Upper lobe of right lung (tissue), 1 donor: Measurements from ENCODE around the gene FBLN5. TPM values are rescaled to one million over a fixed set of nuclear protein-coding genes. Genes with fewer than 3 reads are reported as not detected.

Experiments
- ATAC-seq: fragments of 200-7000 bp; cut with Tn5 transposase; one replicate; pipeline ENCODE4 v1.9.1; 2020; ENCODE audit warnings: mild to moderate bottlenecking, moderate library complexity
- DNase-seq: peaks from one replicate; pipeline ENCODE4 v3.0.0-alpha.2; 2020
- H3K27ac ChIP-seq: fragments of 200-600 bp; one replicate; pipeline ENCODE4 v1.8.0; 2022
- H3K27me3 ChIP-seq: fragments of 200-600 bp; one replicate; pipeline ENCODE4 v1.8.0; 2022; ENCODE audit warnings: mild to moderate bottlenecking
- H3K36me3 ChIP-seq: fragments of 200-600 bp; one replicate; pipeline ENCODE4 v1.8.0; 2022
- H3K4me1 ChIP-seq: fragments of 200-600 bp; one replicate; pipeline ENCODE4 v1.8.0; 2022
- H3K4me3 ChIP-seq: fragments of 200-600 bp; one replicate; pipeline ENCODE4 v1.8.0; 2022; ENCODE audit warnings: mild to moderate bottlenecking
- H3K9me3 ChIP-seq: fragments of 200-600 bp; one replicate; pipeline ENCODE4 v1.8.0; 2022
- intact Hi-C: fragments of 100-400 bp; cut with DNase I; formaldehyde crosslinking; loops from one replicate; pipeline ENCODE4 v1.11.0; 2022
- total RNA-seq: library from RNA; stranded (reverse); fragmentation: NEBNext Ultra II Directional; extraction: Animal tissue kit (Norgen Biotek cat#: 25700); gene quantifications from one replicate; pipeline ENCODE4 v1.2.1, GENCODE V29; 2021
- TF ChIP-seq, protein P1 (sequence below): fragments of 200-600 bp; IDR thresholded peaks from one replicate; pipeline ENCODE4 v1.8.0; 2022; ENCODE audit warnings: antibody characterized with exemption
- donor health status: DM: no; HTN: yes; CAD: no; lungs with severe emphysema.

The FBLN5 gene
- total RNA-seq, 1 donor from 2014 or later = 245 TPM

DNA sequence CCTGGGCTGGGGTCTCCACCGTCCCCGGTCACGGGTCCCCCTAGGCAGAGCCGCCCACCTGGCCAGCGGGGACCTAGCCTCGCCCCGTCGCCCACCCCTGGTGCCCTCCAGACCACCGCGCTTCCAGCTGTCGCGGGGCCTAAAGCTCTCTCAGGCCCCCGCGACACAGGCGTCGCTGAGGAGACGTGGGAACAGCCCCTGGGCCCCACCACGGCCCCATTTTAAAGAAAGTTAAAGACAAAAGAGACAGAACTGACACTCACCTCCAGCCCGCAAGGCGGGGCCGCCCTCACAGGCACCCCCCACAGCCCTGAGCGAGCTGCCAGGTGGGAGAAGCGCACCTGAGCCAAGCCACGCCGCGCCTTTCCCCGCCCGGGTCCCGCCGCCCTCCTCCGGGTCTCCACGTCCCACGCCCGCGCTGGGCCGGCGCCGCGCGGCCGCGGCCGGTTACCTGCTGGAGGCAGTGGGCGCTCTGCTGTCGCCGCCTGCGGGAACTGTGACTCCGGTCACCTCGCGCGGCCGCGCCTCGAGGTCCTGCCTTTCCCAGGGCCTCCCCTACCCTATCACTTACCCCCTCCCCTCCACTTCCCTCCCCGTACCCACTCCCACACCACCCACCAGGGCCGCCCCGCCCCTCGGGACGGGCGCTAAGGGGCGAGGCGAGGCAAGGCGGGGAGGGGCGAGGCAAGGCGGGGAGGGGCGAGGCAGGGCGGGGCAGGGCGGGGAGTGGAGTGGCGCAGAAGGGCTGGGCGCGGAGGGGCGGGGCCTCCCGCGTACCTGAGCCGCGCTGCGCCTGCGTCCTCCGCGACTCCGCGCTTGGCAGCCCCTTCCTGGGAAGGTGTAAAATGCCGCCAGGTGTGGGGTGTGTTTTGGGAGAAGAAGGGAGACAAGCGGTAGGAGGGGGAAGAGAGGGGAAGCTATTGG is 111.3 kb downstream of the FBLN5 start:
- DNase-seq = peak; percentile 96
- peak overlapping the region; percentile 87 for H3K27ac ChIP-seq

DNA sequence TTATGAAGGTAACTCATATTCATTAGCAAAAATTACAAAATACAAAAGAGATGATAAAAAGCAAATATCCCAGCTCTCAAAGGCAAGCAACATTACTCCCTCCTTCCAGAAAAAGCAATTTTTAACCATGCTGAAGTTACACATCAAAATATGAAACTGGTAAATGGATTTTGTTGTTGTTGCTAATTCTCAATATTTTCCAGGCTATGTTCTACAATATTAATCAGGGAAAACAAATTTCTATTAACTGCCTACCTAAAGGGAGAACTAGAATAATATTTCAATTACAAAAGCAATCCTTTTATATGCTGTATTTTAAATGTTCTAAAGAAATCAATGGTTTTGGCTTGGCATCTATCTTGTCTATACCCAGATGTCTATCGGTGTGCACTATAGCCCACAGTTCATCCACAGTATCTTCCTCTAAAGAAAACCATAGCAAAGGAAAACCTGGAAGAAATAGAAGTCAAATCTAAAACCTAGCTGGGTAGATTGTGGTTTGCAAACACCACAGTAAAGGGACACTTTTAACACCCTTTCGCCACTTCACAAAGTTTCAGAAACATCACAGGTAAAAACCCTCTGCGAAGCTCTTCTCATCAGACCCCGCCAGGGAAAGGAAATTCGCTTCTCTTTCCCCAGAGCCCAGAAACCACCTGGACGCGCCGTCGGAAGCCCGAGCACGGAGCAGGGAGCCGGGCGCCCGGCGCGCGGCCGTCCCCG is 112.1 kb downstream of the FBLN5 start:
- intact Hi-C loops = no loop called here
- peak overlapping the region; percentile 68 for H3K4me3 ChIP-seq

More for the DNA sequence above, 111.3 kb downstream of the FBLN5 start:
- peak; percentile 99 for ATAC-seq
- TF ChIP-seq, protein P1, sequence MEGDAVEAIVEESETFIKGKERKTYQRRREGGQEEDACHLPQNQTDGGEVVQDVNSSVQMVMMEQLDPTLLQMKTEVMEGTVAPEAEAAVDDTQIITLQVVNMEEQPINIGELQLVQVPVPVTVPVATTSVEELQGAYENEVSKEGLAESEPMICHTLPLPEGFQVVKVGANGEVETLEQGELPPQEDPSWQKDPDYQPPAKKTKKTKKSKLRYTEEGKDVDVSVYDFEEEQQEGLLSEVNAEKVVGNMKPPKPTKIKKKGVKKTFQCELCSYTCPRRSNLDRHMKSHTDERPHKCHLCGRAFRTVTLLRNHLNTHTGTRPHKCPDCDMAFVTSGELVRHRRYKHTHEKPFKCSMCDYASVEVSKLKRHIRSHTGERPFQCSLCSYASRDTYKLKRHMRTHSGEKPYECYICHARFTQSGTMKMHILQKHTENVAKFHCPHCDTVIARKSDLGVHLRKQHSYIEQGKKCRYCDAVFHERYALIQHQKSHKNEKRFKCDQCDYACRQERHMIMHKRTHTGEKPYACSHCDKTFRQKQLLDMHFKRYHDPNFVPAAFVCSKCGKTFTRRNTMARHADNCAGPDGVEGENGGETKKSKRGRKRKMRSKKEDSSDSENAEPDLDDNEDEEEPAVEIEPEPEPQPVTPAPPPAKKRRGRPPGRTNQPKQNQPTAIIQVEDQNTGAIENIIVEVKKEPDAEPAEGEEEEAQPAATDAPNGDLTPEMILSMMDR = no peak
- Histone ChIP-seq H3K9me3 (no peaks in the 10 kb centered on the region), H3K27me3 (no peaks in the 10 kb centered on the region), H3K4me1 (peaks cover 8% of the 10 kb centered on the region), H3K4me3 (peak overlapping the region; percentile 68), H3K36me3 (no peaks in the 10 kb centered on the region)
- intact Hi-C loops = no loop called here

DNA sequence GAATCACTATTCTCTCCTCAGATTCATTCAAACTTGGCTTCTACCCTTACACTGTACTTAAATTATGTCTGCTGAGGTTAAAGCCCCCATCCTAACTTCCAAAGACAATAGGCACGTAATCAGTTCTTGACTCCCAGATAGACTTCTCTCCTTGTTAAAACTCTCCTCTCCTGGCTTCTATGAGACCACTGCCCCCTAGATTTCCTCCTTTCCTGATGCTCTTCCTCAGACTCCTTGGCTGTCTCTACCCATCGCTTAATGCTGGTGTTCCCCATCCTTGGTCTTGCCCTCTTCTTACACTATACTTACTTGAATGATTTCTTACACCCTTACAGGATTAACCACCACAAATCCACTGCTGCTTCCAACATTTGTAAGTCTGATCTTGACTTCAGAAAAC is 112.9 kb downstream of the FBLN5 start:
- DNase-seq (no peak), ATAC-seq (no peak)
- TF ChIP-seq, protein P1 = no peak
- Histone ChIP-seq H3K9me3 (no peaks in the 10 kb centered on the region), H3K4me1 (peaks cover 20% of the 10 kb centered on the region), H3K27me3 (no peaks in the 10 kb centered on the region), H3K36me3 (no peaks in the 10 kb centered on the region), H3K4me3 (peak overlapping the region; percentile 68), H3K27ac (peak overlapping the region; percentile 87)
- intact Hi-C loops = no loop called here

More for the DNA sequence above, 112.1 kb downstream of the FBLN5 start:
- ATAC-seq (peak; percentile 4), DNase-seq (no peak)
- Histone ChIP-seq H3K9me3 (no peaks in the 10 kb centered on the region), H3K4me1 (peaks cover 13% of the 10 kb centered on the region), H3K27ac (peak overlapping the region; percentile 87), H3K27me3 (no peaks in the 10 kb centered on the region), H3K36me3 (no peaks in the 10 kb centered on the region)
- TF ChIP-seq, protein P1 = no peak

DNA sequence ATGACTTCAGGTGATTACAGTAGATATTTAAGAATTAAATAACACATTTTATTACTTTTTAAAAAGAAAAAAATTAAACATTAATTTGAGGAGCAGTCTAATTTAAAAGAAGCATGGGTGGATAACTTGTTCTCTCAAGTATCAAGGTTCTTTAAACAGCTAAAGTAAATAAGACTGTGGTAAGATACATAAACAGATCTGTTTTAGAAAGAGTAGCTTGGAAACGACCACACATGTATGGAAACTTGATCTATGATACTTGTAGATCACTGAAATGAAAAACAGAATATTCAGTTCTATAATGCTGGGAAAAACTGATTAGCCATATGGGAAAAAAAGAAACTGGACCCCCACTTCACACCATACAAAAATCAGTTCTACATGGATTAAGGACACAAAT is 116.2 kb downstream of the FBLN5 start:
- Histone ChIP-seq H3K36me3 (no peaks in the 10 kb centered on the region), H3K27me3 (no peaks in the 10 kb centered on the region), H3K4me1 (peaks cover 12% of the 10 kb centered on the region), H3K27ac (peak overlapping the region; percentile 39), H3K9me3 (no peaks in the 10 kb centered on the region), H3K4me3 (no peak overlapping the region)
- intact Hi-C loops = no loop called here
- ATAC-seq (no peak), DNase-seq (no peak)
- TF ChIP-seq, protein P1 = no peak

DNA sequence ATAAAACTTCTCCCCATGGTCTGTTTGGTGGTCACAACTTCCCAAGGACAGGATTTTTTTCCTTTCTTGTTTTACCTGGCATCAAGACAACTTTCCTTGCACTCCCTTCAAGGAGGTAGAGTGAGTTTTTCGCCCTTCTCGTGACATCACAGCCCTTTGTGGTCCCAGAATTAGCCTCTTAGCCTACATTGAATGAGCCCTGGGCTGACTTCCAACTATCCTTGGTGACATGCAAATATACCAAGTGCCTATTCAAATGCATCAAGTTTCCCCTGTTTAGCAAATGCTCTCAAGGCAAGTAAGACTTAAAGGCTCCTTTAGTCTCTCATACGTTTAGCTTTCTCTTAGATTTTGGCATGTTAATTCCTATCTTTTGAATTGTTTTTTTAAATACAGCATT is 116.7 kb downstream of the FBLN5 start:
- Histone ChIP-seq H3K9me3 (no peaks in the 10 kb centered on the region), H3K27me3 (no peaks in the 10 kb centered on the region), H3K4me3 (no peak overlapping the region), H3K27ac (peak overlapping the region; percentile 39), H3K4me1 (peaks cover 12% of the 10 kb centered on the region), H3K36me3 (no peaks in the 10 kb centered on the region)
- ATAC-seq (peak; percentile 86), DNase-seq (no peak)
- intact Hi-C loops = no loop called here
- TF ChIP-seq, protein P1 = no peak
